ENCODE results near the gene KCNN4. TPM values are rescaled to one million over a fixed set of nuclear protein-coding genes. Genes with fewer than 3 reads are reported as not detected.
A peak's percentile ranks its signal among the peaks of the same experiment; 100 is the strongest.

Gene KCNN4
- total and polyA plus RNA-seq, 7 donors = 0.71 to 48.7 (median 3.3) TPM

GRCh38 chr19:43779147-43779819 is 1.5 kb downstream of the KCNN4 start:
- H3K27me3 ChIP-seq = peaks cover 4 to 60% (median 36%) of the 10 kb centered on the region in 3 donors
- no peaks in the 10 kb centered on the region for H3K9me3 ChIP-seq
- peaks cover 0 to 13% (median 9%) of the 10 kb centered on the region in 4 donors for H3K4me1 ChIP-seq
- no peak for TF ChIP-seq POLR2AphosphoS5 (IDR thresholded peaks at IDR 0.05)
- no peak for TF ChIP-seq EP300 (IDR thresholded peaks at IDR 0.05)
- TF ChIP-seq, protein P1, sequence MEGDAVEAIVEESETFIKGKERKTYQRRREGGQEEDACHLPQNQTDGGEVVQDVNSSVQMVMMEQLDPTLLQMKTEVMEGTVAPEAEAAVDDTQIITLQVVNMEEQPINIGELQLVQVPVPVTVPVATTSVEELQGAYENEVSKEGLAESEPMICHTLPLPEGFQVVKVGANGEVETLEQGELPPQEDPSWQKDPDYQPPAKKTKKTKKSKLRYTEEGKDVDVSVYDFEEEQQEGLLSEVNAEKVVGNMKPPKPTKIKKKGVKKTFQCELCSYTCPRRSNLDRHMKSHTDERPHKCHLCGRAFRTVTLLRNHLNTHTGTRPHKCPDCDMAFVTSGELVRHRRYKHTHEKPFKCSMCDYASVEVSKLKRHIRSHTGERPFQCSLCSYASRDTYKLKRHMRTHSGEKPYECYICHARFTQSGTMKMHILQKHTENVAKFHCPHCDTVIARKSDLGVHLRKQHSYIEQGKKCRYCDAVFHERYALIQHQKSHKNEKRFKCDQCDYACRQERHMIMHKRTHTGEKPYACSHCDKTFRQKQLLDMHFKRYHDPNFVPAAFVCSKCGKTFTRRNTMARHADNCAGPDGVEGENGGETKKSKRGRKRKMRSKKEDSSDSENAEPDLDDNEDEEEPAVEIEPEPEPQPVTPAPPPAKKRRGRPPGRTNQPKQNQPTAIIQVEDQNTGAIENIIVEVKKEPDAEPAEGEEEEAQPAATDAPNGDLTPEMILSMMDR (IDR thresholded peaks at IDR 0.05) = no peak
- TF ChIP-seq POLR2A (IDR thresholded peaks at IDR 0.05) = no peak
- WGBS, 2 donors = 11 to 28% methylated on average over 16 of the region's 16 CpGs
- intact Hi-C loops (cut with DNase I) = no loop called here
- H3K36me3 ChIP-seq = no peaks in the 10 kb centered on the region
- DNase-seq = no peak
- no peak overlapping the region for H3K4me3 ChIP-seq
- H3K27ac ChIP-seq = peak overlapping the region in 2 of 4 donors; percentile 0 to 36

GRCh38 chr19:43778651-43779050 is 2.1 kb downstream of the KCNN4 start:
- Histone ChIP-seq H3K27me3 (peaks cover 8 to 61% (median 38%) of the 10 kb centered on the region in 3 donors), H3K4me1 (peaks cover 0 to 16% (median 13%) of the 10 kb centered on the region in 4 donors), H3K4me3 (no peak overlapping the region), H3K27ac (peak overlapping the region in 1 of 4 donors; percentile 36), H3K9me3 (no peaks in the 10 kb centered on the region), H3K36me3 (no peaks in the 10 kb centered on the region)
- intact Hi-C loops (cut with DNase I) = no loop called here
- no peak for DNase-seq
- 16 to 51% methylated on average over 1 of the region's 1 CpG for WGBS, 2 donors
- TF ChIP-seq POLR2AphosphoS5 (IDR thresholded peaks at IDR 0.05) (no peak), POLR2A (IDR thresholded peaks at IDR 0.05) (no peak)

- DNase-seq = no peak
- 3% methylated on average over 4 of the region's 4 CpGs for WGBS, 2 donors
- intact Hi-C loops (cut with DNase I) = no loop called here
- no peaks in the 10 kb centered on the region for H3K9me3 ChIP-seq
- TF ChIP-seq POLR2AphosphoS5 (IDR thresholded peaks at IDR 0.05) (no peak), POLR2A (IDR thresholded peaks at IDR 0.05) (no peak), EP300 (IDR thresholded peaks at IDR 0.05) (no peak)
- TF ChIP-seq, protein P1 (IDR thresholded peaks at IDR 0.05) = no peak
- H3K4me3 ChIP-seq = no peak overlapping the region
- peaks cover 0 to 16% (median 13%) of the 10 kb centered on the region in 4 donors for H3K4me1 ChIP-seq
- peak overlapping the region in 2 of 4 donors; percentile 25 to 42 for H3K27ac ChIP-seq
- peaks cover 8 to 54% (median 39%) of the 10 kb centered on the region in 3 donors for H3K27me3 ChIP-seq
- H3K36me3 ChIP-seq = no peaks in the 10 kb centered on the region
These were observed 3.5 kb downstream of the KCNN4 start for GRCh38 chr19:43777163-43777695.

DNA sequence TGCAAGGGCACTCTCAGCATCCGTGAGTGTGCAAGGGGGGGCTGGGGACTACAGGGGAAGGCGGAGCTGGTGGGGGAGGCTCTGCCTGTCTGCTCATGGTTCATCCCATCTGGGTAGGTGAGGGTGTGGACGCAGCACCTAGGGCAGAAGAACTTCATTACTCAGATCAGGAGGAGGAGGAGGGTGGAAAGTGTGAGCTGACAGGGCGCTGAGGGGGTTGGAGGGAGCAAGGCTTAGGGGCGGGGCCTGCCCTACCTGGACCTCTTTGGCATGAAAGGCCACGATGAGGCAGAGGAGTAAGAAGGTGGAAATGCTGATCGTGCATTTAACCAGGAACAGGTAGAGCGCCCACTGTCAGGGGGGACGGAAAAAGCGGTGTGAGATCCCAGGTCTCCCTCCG is 4.5 kb downstream of the KCNN4 start:
- intact Hi-C loops (cut with DNase I) = no loop called here
- WGBS, 2 donors = 55 to 59% methylated on average over 11 of the region's 11 CpGs

More for the DNA sequence above, 4.5 kb downstream of the KCNN4 start:
- Histone ChIP-seq H3K4me1 (peaks cover 0 to 16% (median 13%) of the 10 kb centered on the region in 4 donors), H3K27me3 (peaks cover 8 to 46% (median 39%) of the 10 kb centered on the region in 3 donors), H3K9me3 (no peaks in the 10 kb centered on the region), H3K27ac (no peak overlapping the region), H3K36me3 (no peaks in the 10 kb centered on the region), H3K4me3 (no peak overlapping the region)
- no peak for DNase-seq
- TF ChIP-seq EP300 (IDR thresholded peaks at IDR 0.05) = no peak
- TF ChIP-seq, protein P1 (IDR thresholded peaks at IDR 0.05) = no peak
- no peak for TF ChIP-seq POLR2AphosphoS5 (IDR thresholded peaks at IDR 0.05)
- TF ChIP-seq POLR2A (IDR thresholded peaks at IDR 0.05) = no peak

All from sigmoid colon (tissue), 7 donors.